Measurements from ENCODE around the gene NACAD.
"Not testable (repeated sequence)": the region's sequence is repeated elsewhere in the genome, so short reads cannot be mapped to it uniquely, and the experiment has no call there.

Gene NACAD

DNA sequence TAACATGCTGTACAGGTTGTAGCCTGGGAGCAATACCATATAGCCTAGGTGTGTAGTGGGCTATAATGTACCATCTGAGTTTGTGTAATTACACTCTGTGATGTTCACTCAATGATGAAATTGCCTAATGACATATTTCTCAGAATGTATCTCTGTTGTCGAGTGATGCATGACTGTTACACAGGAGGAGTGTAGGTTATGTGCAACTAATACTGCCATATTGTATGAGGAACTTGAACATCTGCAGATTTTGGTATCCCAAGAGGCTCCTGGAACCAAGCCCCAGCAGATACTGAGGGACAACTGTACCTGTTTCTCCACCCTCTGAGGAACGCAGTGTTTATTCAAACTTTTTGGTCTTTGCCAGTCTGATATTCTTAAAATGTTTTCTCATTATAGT is 38.6 kb downstream of the NACAD start:
- no peak for DNase-seq

GRCh38 chr7:45048748-45049147 is 40.0 kb downstream of the NACAD start:
- no peak for DNase-seq

- DNase-seq, result no peak
Measured at GRCh38 chr7:45044338-45044737, 44.4 kb downstream of the NACAD start.

GRCh38 chr7:45039106-45039505 is 49.7 kb downstream of the NACAD start:
- no peak for DNase-seq

GRCh38 chr7:45037876-45038275 is 50.9 kb downstream of the NACAD start:
- no peak for DNase-seq

DNA sequence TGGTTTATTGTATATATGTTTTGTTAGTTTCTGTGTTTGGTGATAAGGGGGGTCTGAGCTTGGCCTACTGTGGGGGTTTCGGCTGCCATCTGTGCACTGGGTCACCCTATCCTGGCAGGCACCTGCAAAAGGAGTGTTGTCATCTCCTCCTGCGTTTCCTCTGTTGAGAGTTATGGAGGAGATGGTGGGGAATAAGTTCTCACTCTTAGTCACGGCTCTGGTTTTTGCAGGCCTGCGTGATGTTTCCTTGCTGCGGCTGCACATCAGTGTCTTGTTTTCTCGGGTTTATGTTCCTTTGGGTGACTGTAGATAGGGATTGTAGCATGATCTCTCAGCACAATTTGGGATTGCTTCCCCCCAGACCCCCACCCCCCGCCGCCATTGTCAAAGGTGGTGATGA is 52.0 kb downstream of the NACAD start:
- DNase-seq, result no peak

DNA sequence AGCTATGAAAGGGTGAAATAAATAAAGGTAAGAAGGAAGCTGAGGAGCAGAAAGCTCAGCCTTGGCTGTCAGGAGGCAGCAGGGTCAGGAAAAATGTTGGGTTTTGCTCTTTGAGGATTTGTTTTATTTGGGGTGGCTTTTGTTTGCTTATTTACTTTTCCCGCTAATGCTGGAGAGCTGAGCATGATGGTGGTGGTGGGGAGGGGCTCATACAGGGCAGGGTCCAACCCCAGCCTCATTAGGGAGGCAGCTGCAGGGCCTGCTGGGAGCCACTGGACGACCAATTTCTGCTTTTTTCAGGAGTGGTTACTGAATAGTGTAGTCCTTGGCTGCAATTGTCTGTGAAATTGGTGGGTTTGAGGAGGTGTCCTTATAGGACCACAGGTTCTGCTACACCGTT is 52.5 kb downstream of the NACAD start:
- no peak for DNase-seq

DNA sequence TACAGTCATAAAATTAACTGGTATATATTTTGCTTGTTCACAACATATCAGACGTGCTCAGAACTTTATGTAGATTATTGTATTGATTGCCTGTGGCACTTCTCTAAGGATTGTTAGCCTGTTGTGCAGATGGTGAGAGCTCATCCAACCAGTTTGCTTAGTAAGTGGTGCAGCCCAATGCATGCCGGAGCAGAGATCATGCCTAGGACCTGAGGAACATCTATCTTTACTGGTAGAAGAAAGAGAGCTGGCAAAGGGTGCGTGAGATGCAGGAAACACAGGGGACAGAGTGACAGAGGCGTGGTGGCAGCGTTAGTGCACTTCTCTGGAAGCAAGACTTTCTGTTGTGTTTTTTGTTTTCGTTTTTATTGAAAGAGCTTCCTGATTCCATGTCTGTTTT is 52.9 kb downstream of the NACAD start:
- no peak for DNase-seq

- no peak for DNase-seq
Measured at GRCh38 chr7:45035371-45035770, 53.4 kb downstream of the NACAD start.

- not testable (repeated sequence) for DNase-seq
Measured at GRCh38 chr7:45034710-45035109, 54.1 kb downstream of the NACAD start.

- no peak for DNase-seq
Measured at GRCh38 chr7:45033931-45034290, 54.9 kb downstream of the NACAD start.

DNA sequence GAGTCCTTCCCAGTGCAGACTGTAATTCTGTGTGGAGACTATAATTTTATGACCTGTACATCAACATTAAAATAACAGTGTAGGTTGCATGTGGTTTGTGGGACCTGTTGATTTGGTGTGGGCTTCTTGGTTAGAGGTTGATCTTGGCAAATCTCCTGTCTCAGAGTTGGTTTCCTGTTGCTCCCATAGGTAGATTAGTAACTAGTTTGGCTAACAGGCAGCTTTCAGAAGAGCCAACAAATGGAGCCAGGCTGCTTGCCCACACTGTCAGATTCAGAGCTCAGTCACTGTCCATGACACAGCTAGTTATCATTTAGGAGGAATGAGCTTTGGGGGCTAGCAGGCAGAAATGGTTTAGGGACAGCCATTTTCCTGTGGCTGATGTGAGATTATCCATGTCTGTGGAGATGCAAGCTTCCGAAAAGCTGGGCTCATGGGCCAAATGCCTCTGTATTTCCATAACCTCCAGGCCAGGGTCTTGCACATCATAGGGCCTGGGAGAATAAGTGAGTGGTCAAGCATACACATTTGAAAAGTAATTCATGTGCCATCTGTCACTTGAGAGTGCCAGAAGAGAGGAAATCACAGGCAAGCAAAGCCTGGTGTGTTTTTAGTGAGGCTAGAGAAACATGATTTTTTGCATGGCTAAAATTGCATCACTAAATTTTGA is 55.4 kb downstream of the NACAD start:
- DNase-seq, result no peak

- no peak for DNase-seq
Measured at GRCh38 chr7:45032421-45032820, 56.3 kb downstream of the NACAD start.

GRCh38 chr7:45031829-45032228 is 56.9 kb downstream of the NACAD start:
- DNase-seq, result no peak

All from SIG-M5 (cell line).